IMR-90 (cell line): ENCODE results near the gene SYNE1.

Experiments used
- CHD1 ChIP-seq: IDR thresholded peaks from 2 replicates; pipeline ENCODE4 v1.6.1; 2012; ENCODE audit warnings: low read depth, low read length, improper control_type of control experiment
- FOS ChIP-seq: fragments of 150-350 bp; IDR thresholded peaks from 2 replicates; pipeline ENCODE4 v1.6.1; 2016; ENCODE audit warnings: low read depth, low read length
- POLR2A ChIP-seq: IDR thresholded peaks from 2 replicates; pipeline ENCODE4 v1.6.1; 2012; ENCODE audit warnings: mild to moderate bottlenecking, low read depth, low read length
- SMC3 ChIP-seq: fragments of 150-350 bp; IDR thresholded peaks from 2 replicates; pipeline ENCODE4 v1.6.1; 2016; ENCODE audit warnings: low read depth, mild to moderate bottlenecking, antibody characterized with exemption, low read length, moderate library complexity
- TF ChIP-seq, protein P1 (sequence below): conservative IDR thresholded peaks from 2 replicates; pipeline ENCODE4 v1.5.1; 2012; ENCODE audit warnings: mild to moderate bottlenecking, low read depth, low read length, improper control_type of control experiment

DNA sequence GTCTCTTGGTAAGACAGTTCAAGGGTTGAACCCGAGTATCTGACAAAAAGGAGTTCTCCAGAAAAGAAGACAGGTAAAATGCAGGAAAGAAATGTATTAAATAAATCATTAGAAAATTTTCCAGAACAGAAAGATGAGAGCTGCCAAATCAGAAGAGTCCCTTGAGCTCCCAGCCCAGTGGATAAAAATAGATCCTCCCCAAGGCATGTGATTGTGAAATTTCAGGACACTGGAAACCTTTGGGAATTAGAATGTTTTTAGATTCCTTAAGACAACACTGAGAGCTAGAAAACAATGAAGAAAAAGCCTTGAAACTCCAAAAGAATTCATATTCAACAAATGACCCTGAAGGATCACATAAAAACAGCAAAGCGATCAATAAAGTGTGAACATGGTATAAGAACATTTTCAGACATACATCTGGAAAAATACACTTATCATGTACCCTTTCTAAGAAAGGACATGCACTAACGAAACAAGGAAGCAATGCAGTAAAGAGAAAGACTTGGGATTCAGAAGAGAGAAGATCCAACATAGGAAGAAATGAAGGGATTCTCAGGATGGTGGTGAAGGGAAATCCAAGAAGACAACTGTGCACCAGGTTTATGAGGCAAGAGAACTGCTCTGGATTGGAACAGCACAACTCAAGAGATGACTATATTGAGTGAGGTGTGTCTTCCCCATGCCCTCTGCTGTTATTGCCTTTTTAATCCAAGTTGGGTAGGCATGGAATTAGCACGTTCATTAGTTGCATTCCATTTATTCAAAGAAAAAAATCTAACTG is 390.4 kb downstream of the SYNE1 start:
- TF ChIP-seq, protein P1, sequence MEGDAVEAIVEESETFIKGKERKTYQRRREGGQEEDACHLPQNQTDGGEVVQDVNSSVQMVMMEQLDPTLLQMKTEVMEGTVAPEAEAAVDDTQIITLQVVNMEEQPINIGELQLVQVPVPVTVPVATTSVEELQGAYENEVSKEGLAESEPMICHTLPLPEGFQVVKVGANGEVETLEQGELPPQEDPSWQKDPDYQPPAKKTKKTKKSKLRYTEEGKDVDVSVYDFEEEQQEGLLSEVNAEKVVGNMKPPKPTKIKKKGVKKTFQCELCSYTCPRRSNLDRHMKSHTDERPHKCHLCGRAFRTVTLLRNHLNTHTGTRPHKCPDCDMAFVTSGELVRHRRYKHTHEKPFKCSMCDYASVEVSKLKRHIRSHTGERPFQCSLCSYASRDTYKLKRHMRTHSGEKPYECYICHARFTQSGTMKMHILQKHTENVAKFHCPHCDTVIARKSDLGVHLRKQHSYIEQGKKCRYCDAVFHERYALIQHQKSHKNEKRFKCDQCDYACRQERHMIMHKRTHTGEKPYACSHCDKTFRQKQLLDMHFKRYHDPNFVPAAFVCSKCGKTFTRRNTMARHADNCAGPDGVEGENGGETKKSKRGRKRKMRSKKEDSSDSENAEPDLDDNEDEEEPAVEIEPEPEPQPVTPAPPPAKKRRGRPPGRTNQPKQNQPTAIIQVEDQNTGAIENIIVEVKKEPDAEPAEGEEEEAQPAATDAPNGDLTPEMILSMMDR, result no peak
- TF ChIP-seq FOS (no peak), POLR2A (no peak), CHD1 (no peak), SMC3 (no peak)
